ENCODE results near the gene HEATR5A.

DNA sequence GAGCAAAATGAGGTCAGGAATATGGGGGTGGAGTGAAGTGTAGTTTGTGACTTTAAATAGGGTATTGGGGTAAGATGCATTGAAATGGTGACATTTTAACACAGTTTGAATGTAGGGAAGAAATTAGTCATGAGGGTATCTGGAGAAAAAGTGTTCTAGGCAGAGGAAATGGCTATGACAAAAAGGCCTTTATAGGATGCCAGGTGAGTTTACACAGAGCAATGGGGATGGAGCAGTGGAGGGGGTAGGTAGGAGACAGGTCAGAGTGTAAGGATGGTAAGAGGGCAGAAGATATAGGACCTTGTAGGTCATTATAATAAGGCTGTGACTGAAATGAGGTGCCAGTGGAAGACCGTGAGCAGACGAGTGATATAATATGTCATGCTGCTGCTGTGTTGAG, 30.4 kb downstream of the HEATR5A start:
- no peak for TF ChIP-seq ARNTL (CRISPR knock-in tag; IDR thresholded peaks at IDR 0.05; ENCODE audit: borderline replicate concordance, low read depth)
- no peak for TF ChIP-seq ZNF70 (CRISPR knock-in tag; IDR thresholded peaks at IDR 0.05)

All from SK-N-SH treated with all-trans-retinoic acid at 6 μM for 48 hours (cell line).